SIG-M5 (cell line): ENCODE measurements around the gene CALB2.
"Not testable (repeated sequence)": the region's sequence is repeated elsewhere in the genome, so short reads cannot be mapped to it uniquely, and the experiment has no call there.

Experiments used
- DNase-seq: peaks from one replicate; lab custom pipeline; 2025; lab: John Stamatoyannopoulos, UW

Gene CALB2

DNA sequence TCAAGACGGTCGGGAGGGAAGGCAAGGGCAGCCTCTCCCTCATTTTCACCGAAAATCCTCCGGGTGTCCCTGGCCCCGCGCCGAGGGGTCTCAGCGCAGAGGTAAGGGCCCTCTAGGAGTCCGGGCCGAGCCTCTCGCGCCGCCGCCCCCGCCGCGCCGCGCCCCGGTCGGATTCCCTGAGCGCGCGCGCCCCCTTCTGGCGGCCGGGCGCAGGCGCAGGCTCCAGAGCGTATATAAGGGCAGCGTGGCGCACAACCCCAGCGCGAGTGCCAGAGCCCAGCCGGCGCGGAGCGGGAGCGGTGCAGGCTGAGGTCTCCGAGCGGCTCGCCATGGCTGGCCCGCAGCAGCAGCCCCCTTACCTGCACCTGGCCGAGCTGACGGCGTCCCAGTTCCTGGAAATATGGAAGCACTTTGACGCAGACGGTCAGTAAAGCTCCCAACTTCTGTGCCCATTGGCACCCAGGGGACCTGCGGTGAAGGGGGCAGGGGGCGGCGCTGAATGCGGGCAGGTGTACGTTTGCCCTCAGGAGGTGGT is at the start of gene CALB2:
Gene CALB2 (plus strand): TSS at position 260 of the 535 bp plus-strand sequence. CDS start 70 bp downstream, at position 330.
- no peak for DNase-seq

DNA sequence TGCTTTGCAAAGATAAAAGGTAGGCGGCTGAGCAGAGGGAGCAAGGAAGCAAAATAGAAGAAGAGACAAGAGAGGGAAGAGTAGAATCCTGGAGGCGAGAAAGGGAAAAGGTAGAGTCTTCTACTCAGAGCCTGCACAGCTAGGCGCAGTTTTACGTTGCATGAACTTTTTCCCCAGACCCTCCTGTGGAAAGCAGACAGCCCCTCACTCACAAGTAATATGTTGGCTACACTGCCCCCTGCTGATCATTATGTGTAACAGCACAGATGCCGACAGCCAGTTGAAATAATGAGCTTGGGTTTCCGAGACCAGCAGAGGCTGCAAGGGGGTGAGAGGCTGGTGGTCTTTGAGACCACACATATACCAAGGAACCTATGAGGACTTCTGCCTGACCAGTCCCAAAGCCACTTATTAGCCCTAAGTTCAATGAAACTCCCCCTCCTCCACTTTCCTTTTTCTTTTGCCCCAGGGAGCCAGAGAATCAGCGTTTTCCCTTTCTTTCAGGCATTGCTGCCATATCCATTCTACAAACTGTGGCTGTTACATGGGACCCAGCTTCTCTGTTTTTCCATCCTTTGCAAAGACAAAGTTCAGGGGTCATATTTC is 46.9 kb upstream of the CALB2 start:
- DNase-seq: no peak

- DNase-seq: not testable (repeated sequence)
These were observed 44.9 kb upstream of the CALB2 start for GRCh38 chr16:71313591-71313990.

GRCh38 chr16:71315269-71315668 is 43.3 kb upstream of the CALB2 start:
- no peak for DNase-seq

- DNase-seq: no peak
These were observed 38.5 kb upstream of the CALB2 start for GRCh38 chr16:71319999-71320398.

DNA sequence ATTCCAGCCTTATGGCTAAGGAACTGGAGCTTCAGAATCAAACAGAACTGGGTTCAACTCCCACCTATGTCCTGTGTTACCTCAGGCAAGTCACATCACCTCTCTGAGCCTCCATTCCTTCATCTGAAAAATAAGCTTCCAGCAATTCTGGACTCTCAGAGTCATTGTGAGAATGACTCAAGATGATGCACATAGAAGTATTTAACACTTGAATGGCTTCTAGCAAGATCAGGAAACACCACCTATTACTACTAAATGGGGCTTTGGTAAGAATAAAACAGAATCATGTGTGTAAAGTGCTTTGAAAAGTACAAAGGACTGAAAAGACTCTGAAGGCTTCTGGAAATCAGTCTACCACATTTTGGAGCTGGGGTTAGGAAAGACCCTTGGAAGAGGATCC is 30.8 kb upstream of the CALB2 start:
- no peak for DNase-seq

GRCh38 chr16:71328151-71328550 is 30.4 kb upstream of the CALB2 start:
- DNase-seq: no peak

DNA sequence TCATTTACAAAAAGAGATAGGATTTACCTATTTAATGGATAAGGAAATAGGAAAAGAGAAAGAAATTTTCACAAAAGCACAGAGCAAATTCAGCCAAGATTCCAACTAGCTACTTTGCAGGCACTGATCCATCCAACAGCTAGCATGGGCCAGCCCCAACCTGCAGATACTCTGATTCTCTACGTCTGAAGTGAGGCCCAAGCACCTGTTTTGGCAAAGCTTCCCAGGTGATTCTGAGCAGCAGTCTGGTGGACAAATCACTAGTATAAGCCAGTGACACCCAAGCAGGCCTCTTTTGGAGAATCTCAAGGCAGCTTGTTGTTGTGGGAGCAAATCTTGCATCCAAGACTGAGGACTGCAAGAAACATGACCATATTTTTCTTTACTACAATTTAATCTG is 20.9 kb upstream of the CALB2 start:
- DNase-seq: no peak

- no peak for DNase-seq
These were observed 20.3 kb upstream of the CALB2 start for GRCh38 chr16:71338193-71338592.

GRCh38 chr16:71338632-71339031 is 19.9 kb upstream of the CALB2 start:
- DNase-seq: no peak

DNA sequence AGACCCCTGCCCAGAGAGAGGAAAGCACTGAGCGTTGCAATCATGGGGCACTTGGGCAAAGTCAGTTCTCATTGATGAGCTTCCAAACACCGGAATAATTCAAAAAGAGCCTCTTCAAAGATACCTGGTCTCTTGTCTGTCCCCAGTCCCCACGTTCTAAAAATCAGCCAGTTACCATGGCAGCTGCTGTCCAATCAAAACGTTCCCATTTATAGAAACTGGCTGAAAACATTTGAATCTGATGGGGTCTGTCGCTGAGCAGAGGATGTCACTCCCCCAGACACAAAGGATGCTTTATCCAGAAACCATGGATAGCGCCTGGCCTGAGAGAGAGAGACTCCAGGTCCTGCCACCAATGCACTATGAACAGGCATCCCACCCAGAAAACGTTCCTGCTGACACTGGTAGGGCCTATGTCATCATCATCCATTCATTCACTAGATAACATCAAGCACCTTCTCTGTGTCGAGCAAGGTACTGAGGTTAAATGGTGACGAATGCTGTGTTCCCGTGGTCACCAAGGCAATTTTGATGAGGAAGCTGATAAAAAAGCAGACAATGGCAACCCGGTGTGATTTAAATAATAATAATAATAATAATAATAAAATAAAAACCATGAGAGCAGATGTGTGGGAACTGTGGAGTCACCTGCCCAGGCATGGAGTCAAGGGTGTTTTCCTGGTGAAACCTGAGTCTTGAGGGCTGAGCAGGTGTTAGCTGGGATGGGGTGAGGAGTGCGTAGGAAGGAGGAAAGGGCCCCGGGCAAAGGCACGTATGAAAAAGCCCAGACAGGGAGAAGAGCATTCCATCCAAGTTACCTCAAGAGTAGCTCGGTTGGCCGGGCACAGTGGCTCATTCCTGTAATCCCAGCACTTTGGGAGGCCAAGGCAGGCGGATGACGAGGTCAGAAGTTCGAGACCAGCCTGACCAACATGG is 19.0 kb upstream of the CALB2 start:
- no peak for DNase-seq

GRCh38 chr16:71340406-71340805 is 18.1 kb upstream of the CALB2 start:
- DNase-seq: no peak

DNA sequence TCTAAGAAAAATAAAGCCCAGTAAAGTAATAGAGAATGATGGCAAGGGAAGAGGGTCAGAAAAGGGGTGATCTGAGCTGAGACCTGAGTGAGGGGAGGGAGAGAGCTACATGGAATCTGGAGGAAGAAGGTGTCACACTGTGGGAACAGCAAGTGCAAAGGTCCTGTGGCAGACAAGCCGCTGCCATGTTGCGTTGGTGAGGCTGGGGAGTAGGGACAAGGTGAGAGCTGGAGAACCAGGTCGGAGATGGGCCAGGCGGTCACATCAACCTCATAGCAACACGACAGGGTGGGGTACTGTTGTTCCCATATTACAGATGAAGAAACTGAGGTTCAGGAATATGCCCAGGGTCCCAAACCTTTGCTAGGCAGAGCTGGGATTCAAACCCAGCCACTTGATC is 16.6 kb upstream of the CALB2 start:
- DNase-seq: no peak

- no peak for DNase-seq
These were observed 15.4 kb upstream of the CALB2 start for GRCh38 chr16:71343078-71343477.

GRCh38 chr16:71344315-71344905 is 14.1 kb upstream of the CALB2 start:
- no peak for DNase-seq

DNA sequence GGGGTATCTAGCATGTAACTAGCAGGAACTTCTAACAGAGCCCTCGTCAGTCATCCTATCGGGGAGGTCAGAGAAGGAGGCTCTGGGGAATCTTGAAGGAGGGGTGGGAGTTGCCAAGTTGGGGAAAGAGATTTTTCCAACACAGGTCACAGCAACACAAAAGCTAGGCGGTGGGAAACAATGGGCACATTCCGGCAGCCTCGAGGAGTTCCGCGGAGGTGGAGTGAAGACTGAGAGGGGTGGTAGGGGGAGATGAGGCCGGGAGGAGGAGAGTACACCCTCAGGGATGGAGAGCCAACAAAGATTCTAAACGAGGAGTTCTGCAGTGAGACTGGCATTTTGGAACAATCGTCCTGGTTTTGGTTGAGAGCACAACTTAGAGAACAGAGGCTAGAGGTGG is 13.5 kb upstream of the CALB2 start:
- DNase-seq: no peak

DNA sequence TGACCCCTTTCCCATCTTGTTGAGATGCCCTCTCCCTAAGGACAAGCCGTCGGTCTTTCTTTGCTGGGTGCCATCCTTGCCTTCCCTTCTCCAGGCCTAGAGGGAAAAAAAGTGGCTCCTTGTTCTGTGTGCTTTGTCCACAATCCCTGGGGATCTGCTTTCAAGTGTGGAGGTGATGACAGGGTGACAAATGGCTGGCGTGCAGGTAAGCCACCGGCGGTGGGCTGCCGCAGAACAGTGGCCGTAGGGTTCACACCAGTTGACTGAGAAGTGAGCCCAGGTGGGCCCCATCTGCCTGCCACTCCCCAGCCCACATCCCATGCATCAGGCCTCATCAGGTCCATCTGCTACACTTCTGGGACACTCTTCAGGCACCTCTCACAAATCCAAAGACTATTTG is 11.4 kb upstream of the CALB2 start:
- no peak for DNase-seq

- no peak for DNase-seq
These were observed 10.0 kb upstream of the CALB2 start for GRCh38 chr16:71348262-71349085.

GRCh38 chr16:71350821-71351557 is 7.5 kb upstream of the CALB2 start:
- DNase-seq: no peak

DNA sequence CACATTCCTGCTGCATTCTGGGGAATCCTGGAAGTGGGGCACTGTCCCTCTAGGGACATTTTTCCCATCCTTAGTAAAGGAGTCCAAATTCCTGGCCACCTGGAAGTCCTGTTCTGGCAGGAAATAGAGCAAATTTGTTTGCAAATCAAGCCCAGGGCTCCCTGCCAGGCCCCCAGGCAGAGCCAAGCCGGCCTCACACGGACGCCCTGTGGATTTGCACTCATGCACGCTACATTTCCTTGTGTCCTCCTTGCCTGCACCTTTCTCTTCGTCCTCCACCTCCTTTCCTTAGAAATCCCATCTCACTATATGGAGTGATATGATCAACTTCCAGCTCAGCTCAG is 7.0 kb upstream of the CALB2 start:
- DNase-seq: no peak

- no peak for DNase-seq
These were observed 6.1 kb upstream of the CALB2 start for GRCh38 chr16:71352466-71352865.
